Ureter (tissue), 1 donor: ENCODE results near the gene SH3TC1. TPM values are rescaled to one million over a fixed set of nuclear protein-coding genes. Genes with fewer than 3 reads are reported as not detected.

ENCODE experiments used
- DNase-seq: peaks from one replicate; pipeline ENCODE4 v3.0.0-alpha.2; 2020; ENCODE audit warnings: low spot score
- total RNA-seq: library from RNA; stranded (reverse); gene quantifications from one replicate; pipeline ENCODE4 v1.2.4, GENCODE V29; 2023
- donor health status: DM: yes; HTN: yes; CAD: no.

The SH3TC1 gene
- total RNA-seq, 1 donor from 2014 or later, result 87.0 TPM

DNA sequence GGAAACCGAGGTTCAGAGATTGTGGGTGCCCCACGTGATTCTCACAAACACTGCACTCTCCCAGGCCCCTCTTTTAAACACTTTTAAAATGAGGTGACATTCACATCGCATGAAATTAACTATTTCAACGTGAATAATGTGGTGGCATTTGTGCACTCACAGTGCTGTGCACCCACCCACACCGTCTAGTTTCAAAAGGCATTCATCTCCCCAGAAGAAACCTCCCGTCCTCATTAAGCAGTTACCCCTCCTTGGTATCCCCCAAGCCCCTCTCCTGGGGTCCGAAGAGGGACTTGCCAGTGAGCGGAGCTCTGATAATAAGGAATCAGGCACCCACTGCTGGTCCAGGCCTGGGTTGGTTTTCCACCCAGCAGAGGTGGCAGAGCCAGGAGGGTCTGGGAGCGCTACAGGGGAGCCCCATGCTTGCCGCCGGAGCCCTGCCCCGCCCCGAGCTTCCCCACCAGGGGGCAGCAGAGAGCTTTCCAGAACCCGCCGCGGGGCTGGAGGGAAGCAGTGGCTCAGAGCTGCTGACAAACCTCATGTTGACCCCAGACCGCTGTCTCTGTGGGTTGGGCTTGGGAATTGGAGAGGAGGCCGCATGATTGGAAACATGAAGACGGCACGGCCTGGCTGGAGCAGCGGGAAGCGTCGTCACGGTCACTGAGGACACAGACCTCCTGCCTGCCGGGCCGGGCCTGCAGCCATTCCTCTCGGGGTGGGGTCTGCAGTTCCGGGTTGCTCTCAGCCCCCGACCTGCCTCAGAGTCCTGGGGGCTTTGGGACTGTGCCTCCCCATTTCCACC lies 43.0 kb downstream of the SH3TC1 start:
- DNase-seq, result peak; percentile 90

DNA sequence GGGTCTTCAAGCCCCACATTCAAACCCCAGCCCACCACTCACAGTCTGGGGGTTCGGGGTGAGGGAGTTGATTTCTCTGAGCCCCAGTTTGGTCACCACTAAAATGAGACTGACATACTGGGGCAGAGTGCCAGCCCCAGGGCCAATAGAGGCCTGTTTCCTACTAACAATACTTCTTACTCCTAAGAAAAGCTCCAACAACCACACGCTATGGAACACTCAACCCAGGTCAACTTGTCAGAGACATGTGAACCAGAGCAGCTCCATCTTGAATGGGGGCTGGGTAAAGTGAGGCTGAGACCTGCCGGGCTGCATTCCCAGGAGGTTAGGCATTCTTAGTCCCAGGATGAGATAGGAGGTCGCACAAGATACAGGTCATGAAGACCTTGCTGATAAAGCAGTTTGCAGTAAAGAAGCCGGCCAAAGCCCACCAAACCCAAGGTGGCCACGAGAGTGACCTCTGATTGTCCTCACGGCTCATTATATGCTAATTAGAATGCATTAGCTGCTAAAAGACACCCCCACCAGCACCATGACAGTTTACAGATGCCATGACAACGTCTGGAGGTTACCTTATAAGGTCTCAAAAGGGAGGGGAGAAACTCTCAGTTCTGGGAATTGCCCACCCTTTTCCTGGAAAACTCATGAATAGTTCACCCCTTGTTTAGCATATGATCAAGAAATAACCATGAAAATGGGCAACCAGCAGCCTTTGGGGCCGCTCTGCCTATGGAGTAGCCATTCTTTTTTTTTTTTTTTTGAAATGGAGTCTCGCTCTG lies 43.9 kb downstream of the SH3TC1 start:
- DNase-seq, result no peak

DNA sequence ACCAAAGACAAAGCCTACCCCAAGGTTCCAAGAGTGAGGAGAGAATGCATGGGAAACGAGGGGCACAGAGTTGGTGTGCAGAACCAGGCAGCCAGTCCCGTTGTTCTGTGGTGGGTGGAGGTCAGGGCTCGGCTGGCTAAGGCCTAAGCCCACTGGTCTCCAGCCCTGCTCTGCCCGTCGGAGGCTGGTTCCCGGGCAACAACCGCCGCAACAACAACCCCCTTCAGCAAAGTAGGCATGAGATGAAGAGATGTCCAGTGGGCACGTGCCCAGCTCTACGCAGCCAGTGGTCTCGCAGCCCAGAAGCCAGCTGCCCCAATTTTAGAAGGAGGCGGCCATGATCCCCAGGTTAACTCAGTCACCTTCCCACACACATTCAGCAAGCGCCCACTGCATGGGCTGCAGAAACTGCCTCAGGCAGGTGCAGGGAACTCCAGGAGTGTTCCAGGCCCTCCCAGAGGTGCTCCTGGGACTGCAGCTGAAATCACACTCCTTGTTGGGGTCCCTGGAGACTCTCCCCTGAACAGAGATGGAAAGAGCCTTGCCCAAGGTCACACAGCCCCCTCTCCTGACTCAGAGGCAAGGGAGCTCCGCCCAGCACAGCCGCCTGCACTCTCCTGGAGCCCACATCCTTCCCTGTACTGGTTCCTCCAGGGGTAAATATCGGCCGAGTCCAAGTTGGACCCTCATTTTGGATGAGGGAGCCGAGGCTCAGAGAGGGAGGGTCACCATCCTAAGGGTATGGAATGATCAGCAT lies 45.1 kb downstream of the SH3TC1 start:
- DNase-seq, result no peak

DNA sequence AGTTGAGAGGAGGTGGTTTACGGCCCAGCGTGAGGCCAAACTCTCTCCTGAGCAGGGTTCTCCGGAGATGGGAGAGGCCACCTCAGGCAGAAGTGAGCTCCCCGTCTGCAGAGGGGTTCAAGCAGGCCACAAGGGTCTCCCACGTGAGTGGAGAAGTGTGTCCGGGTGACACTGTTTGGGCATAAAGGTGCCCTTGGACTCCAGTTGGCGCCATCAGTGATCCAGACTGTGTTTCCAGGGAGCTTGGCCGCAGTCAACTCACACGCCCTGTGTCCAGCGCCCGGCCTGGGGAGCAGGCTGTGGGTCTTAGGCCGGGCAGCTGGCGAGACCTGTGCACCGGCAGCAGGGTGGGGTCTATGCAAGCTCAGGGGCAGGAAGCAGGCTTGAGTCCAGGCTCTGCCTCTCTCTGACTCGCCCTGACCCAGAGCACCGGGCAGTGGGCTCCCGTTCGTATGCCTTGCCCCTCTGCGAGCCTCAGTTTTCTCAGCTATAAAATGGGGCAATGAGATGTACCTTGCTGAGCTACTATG lies 45.9 kb downstream of the SH3TC1 start:
- DNase-seq, result no peak

DNA sequence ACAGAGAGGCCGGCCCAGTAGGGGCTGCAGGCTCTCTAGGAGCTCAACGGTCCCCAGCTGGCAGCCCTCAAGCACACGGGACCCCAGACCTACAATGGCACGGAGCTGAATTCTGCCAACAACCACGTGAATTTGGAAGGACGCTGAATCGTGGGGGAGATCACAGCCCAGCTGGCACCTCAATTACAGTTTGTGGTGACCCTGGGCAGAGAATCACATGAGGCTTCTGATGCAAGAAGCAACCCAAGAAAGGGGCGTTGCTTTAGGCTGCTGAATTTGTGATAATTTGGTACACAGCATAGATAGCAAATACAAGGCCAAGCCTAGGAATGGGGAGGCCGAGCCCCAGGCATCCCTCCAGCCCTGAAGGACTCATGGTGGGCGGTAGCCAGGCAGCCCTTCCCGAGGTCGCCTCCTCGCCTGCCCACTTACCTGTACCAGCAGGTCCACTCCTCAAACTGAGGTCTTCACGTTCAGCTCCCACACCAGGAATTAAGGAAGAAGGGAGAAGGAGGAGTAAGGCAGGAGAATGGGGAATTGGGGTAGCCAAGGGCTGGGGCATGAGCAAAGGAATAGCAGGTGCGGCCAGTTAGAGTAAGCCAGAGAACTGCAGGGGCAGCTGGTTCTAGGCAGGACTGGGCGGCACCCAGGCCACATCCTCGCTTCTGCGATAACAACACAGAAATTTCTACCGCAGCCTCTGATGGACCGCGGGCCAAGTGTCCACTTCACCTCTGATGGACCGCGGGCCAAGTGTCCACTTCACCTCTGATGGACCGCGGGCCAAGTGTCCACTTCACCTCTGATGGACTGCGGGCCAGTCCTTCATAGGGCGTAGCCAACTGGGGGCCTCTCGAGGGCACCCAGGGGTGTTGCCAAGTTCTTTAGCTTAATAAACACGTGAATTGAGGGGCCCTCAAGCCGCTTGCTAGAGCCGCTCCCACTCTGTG lies 47.1 kb downstream of the SH3TC1 start:
- DNase-seq, result no peak

DNA sequence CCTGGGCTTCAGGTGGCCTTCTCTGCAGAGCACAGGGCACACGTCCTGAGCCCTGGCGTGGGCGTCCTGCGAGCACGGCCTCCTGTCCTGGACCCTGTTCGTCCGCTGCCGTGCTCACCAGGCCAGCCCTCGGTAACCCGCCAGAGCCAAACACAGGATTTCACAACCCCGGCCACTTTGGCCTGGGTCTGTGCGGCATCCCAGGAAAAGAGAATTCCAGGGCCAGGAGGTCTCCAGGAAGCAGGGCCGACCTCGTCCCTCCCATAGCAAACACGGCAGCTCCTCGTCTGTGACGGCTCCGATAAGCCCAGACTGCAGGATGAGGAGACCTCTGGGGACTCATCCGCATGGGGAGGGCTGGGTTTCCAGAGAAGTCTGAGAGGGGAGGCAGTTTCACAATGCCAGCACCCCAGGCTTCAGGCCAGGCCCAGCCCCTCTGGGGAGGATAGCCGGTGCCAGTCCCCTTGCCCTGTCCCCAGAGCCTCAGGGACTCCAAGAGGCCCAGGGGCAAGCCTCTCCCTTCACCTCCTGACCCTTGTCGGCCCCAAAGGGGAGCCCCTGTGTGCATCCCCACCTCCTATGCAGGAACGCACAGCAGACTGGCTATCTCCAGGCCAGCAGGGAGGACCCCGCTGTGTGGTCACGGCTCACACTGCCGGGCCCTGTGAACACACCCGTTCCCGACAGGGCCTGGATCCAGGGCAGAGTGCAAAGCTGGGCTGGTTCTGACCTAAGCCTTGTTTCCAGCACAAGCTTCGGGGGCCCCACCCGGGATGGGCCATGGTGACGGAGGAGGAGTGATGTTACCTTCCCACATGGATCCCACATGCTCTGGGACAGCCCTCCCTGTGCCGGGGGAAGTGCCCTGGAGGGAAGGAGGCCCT lies 48.2 kb downstream of the SH3TC1 start:
- DNase-seq, result no peak

DNA sequence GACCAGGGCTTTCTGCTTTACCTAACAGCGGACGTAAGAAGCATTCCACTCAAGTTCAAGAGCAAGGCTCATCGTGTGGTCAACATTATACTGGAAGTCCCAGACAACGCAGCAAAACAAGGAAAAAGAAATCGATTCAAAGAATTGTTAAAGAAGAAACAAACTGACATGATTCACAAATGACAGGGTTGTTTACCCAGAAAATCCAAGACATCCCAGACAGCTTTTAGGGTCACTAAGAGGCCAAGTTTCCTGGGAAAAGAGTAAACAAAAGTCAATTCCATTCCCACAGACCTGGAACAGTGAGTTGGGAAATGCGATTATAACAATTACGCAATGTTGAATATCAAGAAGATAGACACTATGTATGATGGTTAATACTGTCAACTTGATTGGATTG lies 49.0 kb downstream of the SH3TC1 start:
- DNase-seq, result no peak

DNA sequence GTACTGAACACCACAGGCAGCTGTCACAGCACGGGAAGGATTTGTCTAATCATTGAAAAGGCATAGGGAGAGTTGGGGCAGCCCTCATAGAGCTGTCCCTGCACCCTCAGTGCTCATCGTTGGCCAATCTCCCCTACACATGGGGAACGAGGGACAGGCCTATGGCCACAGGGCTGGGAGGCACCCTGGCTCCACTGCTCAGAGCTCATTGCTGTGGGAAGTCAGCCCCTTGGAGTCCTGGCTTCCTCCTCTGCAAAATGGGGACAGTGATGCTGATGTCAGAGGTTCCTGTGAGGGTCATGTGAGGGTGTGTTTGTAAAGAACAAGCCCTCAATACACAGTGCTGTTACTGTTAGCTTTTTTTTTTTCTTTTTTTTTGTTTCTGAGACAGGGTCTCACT lies 51.1 kb downstream of the SH3TC1 start:
- DNase-seq, result no peak

DNA sequence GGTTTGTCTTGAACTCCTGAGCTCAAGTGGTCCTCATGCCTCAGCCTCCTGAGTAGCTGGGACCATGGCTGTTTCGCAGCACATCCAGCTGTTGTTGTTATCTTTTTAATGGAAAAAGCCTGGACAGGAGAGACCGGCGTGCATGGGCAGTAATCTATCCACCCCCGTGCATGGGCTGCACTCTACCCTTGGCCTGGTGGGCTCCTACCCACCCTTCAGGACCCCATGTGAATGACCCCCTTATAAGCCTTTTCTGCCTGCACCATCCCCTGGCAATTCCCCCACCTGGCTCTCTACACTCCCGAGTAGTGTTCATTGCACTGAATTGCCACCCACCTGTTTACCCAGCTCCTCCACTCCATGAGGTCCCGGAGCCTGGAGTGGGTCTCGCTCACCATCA lies 51.5 kb downstream of the SH3TC1 start:
- no peak for DNase-seq

DNA sequence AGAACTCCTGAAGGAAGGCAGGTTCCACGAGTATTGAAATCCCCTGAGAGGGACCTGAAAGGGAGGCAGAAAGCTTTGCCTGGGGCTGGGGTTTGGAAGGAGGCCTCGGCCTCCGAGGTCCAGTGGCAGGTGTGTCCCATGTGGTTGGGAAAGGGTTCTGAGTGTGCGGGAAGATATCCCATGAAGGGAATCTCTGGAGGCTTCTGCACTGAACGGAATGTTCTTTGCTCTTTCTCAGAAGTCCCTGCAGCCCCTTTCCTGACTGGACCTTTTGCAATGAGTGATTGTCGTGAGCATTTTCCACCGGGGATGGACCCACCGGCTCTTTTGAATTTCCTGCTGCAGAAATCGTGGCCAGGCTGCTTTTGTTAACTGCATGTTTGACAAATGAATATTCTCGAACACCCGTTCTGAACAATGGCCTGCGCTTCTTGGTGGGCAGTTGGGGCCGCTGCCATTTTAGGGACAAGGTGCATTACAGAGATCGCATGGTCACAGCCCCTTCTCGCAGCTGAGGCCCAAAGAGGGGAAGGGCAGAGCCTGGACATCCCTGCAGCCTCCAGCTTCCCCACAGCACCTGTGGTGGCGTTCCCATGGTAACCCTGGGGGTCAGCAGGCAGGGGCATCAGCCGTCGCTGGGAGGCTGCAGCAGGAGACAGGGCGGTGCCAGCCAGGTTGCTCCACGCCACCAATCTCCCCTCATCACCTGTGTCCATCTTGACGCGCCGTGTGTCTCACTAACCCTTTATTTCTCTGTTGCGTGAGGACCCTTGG lies 52.2 kb downstream of the SH3TC1 start:
- DNase-seq, result no peak

DNA sequence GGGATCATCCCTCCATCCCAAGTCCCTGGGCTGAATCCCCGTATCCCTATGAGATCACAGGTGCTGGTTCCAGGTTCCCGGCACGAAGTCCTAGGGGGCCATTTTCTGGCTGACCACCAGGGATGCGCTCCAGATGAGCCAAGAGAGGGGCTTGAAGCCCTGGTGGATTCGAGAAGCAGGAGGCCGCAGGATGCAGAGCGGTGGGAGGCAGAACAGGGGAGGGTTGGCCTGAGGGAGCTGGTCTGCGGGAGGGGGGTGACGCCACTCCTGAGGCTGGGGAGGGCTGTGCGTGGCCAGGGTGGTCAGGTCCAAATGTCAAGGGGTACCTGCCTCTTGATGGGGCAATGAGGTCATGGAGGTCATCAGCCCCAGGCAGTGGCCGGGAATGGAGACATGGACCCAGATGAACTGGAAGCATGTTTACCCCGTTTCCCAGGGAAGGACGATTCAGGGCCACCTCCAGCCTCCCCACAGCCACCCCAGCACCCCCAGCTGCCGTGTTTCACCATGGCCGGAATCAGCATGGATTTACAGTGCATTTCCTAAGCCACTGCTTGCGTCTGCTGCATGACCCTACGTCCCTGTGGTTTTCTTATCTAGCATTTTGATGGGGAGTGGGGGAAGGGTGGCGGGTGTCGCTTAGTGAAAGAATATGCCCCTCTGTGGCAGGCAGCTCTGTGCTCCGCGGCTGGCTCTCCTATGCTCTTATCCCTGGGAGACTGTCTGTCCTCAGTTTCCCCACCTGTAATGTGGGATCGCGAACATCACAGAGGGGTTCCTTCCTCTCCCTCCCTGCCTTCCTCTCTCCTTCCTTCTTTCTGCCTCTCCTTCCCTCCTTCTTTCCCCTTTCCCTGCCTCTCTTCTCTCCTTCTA lies 53.4 kb downstream of the SH3TC1 start:
- no peak for DNase-seq

DNA sequence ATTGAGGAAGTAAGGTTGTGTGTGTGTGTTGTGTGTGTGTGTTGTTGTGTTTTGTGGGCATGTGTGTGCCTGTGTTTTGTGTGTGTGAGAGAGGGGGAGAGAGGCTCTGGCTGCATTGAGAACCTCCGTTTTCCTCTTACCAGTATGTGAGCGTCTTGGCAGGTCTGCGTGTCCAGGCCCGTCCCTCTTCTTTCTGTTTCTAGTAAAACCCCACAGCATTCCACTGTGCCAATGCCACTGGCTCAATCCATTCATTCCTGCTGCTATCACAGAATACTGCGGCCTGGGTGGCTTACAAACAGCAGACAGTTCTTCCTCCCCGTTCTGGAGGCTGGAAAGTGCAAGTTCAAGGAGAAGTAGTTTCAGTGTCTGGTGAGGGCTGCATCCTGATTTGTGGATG lies 55.0 kb downstream of the SH3TC1 start:
- no peak for DNase-seq

DNA sequence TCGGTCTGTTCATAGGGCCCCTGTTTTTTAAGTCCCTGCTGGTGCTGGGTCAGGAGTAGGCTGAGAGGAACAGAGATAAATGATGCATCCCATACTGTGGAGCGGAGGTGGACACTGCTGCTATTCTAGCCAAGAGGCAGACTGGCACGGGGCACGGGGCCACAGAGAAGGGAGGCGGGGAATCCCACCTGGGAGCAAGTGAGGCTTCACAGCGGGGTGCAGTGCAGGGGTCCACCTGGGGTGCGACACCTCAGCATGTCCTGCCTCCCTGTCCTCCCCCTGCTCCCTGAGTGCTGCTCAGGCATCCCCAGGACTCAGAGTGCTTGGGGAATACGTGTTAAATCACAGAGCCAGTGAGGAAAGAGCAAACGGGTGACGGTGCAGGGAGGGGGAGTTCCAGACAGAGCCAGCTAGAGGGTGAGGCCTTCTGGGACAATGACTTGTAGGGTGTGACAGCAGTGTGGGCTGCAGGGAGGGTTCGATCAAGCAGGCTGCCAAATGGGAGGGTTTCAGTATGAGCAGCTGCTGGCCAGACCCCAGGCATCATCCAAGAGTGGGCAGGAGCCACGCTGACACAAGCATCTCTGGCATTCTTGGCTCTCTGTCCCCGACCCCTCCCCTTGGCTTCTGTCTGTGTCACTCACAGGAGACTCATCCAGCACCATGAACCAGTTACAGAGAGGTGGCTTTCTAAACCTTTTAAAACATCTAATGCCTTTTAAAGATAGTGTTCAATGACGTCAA lies 56.8 kb downstream of the SH3TC1 start:
- no peak for DNase-seq

DNA sequence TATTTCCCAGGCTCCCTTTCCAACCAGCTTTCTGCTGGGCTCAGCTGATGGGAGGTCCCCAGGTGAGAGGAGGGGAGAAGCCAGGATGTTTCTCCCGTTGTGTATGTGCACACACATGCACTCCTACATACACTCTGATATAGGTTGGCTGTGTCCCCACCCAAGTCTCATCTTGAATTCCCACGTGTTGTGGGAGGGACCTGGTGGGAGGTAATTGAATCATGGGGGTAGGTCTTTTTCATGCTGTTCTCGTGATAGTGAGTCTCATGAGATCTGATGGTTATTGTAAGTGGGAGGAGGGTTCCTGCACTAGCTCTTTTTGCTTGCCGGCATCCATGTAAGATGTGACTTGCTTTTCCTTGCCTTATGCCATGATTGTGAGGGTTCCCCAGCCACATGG lies 58.8 kb downstream of the SH3TC1 start:
- DNase-seq, result no peak

DNA sequence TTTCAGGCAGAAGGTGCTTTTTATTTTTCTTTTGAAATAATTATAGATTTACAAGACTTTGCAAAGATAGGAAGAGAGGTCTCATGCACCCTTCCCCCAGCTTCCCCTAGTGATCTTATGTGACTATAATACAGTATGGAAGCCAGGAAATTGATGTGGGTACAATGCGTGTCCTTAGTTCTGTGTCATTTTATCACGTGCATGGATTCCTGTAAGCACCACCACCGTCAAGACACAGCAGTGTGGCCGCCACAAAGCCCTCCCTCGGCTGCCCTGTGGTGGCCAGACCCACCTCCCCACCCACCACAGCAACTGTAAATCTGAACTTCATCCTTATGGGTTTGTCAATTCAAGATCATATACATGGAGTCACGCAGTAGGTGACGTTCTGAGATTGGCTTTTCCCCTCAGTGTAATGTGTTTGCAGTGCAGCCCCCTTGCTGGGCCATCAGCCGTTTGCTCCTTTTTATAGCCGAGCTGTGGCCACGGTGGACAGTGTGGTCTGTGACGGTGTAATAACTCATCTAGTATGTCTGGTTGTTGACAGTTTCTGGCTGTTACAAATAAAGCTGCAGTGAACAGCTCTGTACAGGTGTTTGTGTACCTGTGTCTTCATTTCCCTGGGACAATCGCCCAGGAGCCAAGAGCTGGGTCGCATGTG lies 59.6 kb downstream of the SH3TC1 start:
- DNase-seq, result no peak

DNA sequence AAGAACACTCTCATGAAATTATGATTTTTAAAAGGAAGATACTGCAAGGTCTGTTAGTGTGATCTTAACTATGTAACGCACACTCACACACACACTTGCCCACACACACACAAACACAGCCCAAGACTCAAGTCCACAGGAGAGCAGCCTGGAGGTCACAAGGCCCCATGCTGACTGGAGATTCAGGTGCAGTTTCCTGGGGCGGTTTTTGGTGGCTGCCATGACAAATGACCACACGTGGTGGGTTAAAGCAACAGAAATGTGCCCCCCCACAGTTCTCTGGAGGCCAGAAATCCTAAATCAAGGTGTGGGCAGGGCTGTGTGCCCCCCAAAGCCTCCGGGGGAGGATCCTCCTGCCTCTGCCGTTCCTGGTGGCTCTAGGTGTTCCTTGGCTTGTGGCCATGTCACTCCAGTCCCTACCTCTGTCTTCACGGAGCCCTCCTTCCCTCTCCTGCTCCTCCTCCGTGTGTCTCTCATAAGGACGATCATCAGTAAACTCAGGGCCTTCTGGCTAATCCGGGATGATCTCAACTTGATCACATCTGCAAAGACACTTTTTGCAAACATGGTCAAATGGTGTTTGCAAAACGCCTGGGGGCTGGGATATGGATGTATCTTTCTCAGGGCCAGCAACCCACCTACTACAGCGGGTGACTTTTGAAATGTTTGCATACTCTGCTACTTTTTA lies 60.8 kb downstream of the SH3TC1 start:
- no peak for DNase-seq
